ENCODE results near the gene ANKFN1. TPM values are rescaled to one million over a fixed set of nuclear protein-coding genes. Genes with fewer than 3 reads are reported as not detected.

ANKFN1 gene
- total RNA-seq, 1 experiment from 2014 or later = not detected

DNA sequence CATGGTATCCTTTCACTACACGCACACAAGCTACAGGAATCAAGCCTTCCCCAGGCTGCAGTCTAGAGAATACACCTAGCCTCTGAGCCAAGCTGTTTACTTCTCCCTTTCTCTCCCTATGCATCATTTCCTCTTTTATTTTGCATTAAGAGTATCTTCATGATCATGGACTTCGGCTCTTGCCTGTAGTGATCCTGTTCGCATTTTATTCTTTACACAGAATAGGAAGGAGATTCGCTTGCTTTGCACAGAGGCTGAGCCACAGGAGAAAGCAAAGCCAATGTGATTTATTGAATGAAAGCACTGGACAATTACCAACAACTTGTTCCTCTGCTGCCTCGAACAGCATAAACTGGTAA is 172.7 kb downstream of the ANKFN1 start:
- TF ChIP-seq, protein P1, sequence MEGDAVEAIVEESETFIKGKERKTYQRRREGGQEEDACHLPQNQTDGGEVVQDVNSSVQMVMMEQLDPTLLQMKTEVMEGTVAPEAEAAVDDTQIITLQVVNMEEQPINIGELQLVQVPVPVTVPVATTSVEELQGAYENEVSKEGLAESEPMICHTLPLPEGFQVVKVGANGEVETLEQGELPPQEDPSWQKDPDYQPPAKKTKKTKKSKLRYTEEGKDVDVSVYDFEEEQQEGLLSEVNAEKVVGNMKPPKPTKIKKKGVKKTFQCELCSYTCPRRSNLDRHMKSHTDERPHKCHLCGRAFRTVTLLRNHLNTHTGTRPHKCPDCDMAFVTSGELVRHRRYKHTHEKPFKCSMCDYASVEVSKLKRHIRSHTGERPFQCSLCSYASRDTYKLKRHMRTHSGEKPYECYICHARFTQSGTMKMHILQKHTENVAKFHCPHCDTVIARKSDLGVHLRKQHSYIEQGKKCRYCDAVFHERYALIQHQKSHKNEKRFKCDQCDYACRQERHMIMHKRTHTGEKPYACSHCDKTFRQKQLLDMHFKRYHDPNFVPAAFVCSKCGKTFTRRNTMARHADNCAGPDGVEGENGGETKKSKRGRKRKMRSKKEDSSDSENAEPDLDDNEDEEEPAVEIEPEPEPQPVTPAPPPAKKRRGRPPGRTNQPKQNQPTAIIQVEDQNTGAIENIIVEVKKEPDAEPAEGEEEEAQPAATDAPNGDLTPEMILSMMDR (conservative IDR thresholded peaks at IDR 0.05; ENCODE audit: low read depth, low read length) = no peak
- no peak for TF ChIP-seq EZH2 (IDR thresholded peaks at IDR 0.05; ENCODE audit: borderline replicate concordance, low read depth, low read length, poor library complexity, severe bottlenecking)
- no TSS peak for BruUV-seq (replicated peaks)
- DNase-seq (ENCODE audit: low spot score) = no peak
- Histone ChIP-seq H3K36me3 (ENCODE audit: insufficient read depth, low read length, poor library complexity, severe bottlenecking) (no peaks in the 10 kb centered on the region), H3K4me1 (ENCODE audit: insufficient read depth, low read length, poor library complexity, severe bottlenecking) (no peaks in the 10 kb centered on the region), H3K27ac (ENCODE audit: low read depth, low read length, poor library complexity, severe bottlenecking) (no peak overlapping the region), H3K4me3 (ENCODE audit: low read depth, low read length, poor library complexity, severe bottlenecking) (no peak overlapping the region), H3K27me3 (replicated peaks; ENCODE audit: insufficient read depth, low read depth, low read length, poor library complexity) (peaks cover 55% of the 10 kb centered on the region), H3K9me3 (ENCODE audit: low read depth, low read length, poor library complexity, severe bottlenecking) (no peaks in the 10 kb centered on the region)
- ChIA-PET CTCF (no interaction called here), POLR2A (ENCODE audit: low non-redundant PET) (no interaction called here)
- intact Hi-C loops (cut with micrococcal nuclease; ENCODE audit: unreplicated experiment) = no loop called here

DNA sequence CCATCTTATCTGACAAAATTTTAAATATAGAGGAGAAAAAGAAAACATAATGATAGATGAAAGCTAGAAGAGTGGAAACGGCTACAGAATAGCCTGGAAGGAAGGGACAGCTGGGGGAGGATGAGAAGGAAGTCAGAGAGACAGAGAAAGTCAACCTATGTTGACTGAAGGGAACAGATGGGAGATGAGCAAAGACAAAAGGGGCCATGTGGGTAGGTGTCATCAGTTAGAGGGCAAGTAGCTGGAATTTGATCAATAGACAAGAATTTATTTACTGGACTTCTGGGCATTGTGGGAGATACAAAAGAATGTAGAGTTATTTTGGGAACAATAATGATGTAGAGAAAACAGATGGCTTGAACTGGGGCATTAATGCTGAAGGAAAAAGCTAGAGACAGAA is 194.4 kb downstream of the ANKFN1 start:
- TF ChIP-seq EZH2 (IDR thresholded peaks at IDR 0.05; ENCODE audit: borderline replicate concordance, low read depth, low read length, poor library complexity, severe bottlenecking) = no peak
- TF ChIP-seq, protein P1 (conservative IDR thresholded peaks at IDR 0.05; ENCODE audit: low read depth, low read length) = no peak
- intact Hi-C loops (cut with micrococcal nuclease; ENCODE audit: unreplicated experiment) = no loop called here
- no peak overlapping the region for H3K4me3 ChIP-seq (ENCODE audit: low read depth, low read length, poor library complexity, severe bottlenecking)
- no peak overlapping the region for H3K27ac ChIP-seq (ENCODE audit: low read depth, low read length, poor library complexity, severe bottlenecking)
- POLR2A ChIA-PET (ENCODE audit: low non-redundant PET) = no interaction called here
- H3K9me3 ChIP-seq (ENCODE audit: low read depth, low read length, poor library complexity, severe bottlenecking) = peaks cover 3% of the 10 kb centered on the region
- H3K36me3 ChIP-seq (ENCODE audit: insufficient read depth, low read length, poor library complexity, severe bottlenecking) = no peaks in the 10 kb centered on the region
- CTCF ChIA-PET = no interaction called here
- BruUV-seq (replicated peaks) = no TSS peak
- no peak for DNase-seq (ENCODE audit: low spot score)
- no peaks in the 10 kb centered on the region for H3K4me1 ChIP-seq (ENCODE audit: insufficient read depth, low read length, poor library complexity, severe bottlenecking)
- H3K27me3 ChIP-seq (replicated peaks; ENCODE audit: insufficient read depth, low read depth, low read length, poor library complexity) = no peaks in the 10 kb centered on the region

DNA sequence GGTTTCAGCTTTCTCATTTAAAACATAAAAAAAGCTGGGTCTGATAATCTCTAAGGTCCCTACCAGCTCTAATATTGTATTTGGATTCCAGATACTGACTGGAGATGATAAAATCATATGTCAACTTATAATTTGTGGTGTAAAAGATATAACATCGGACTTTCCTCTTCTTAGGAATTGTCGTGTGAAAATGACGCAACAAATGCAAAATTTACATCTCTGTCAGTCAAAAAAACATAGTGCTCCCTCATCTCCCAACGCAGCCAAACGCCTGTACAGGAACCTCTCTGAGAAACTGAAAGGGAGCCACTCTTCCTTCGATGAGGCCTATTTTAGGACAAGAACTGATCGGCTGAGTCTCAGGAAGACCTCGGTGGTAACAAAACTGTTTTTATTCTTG is 197.3 kb downstream of the ANKFN1 start:
- no peaks in the 10 kb centered on the region for H3K36me3 ChIP-seq (ENCODE audit: insufficient read depth, low read length, poor library complexity, severe bottlenecking)
- H3K4me3 ChIP-seq (ENCODE audit: low read depth, low read length, poor library complexity, severe bottlenecking) = no peak overlapping the region
- no peak overlapping the region for H3K27ac ChIP-seq (ENCODE audit: low read depth, low read length, poor library complexity, severe bottlenecking)
- DNase-seq (ENCODE audit: low spot score) = no peak
- POLR2A ChIA-PET (ENCODE audit: low non-redundant PET) = no interaction called here
- H3K4me1 ChIP-seq (ENCODE audit: insufficient read depth, low read length, poor library complexity, severe bottlenecking) = no peaks in the 10 kb centered on the region
- intact Hi-C loops (cut with micrococcal nuclease; ENCODE audit: unreplicated experiment) = no loop called here
- no peaks in the 10 kb centered on the region for H3K27me3 ChIP-seq (replicated peaks; ENCODE audit: insufficient read depth, low read depth, low read length, poor library complexity)
- CTCF ChIA-PET = no interaction called here
- no TSS peak for BruUV-seq (replicated peaks)
- no peak for TF ChIP-seq EZH2 (IDR thresholded peaks at IDR 0.05; ENCODE audit: borderline replicate concordance, low read depth, low read length, poor library complexity, severe bottlenecking)
- TF ChIP-seq, protein P1 (conservative IDR thresholded peaks at IDR 0.05; ENCODE audit: low read depth, low read length) = no peak
- peaks cover 3% of the 10 kb centered on the region for H3K9me3 ChIP-seq (ENCODE audit: low read depth, low read length, poor library complexity, severe bottlenecking)

All from A673 (cell line).